Keratinocyte (primary cell): ENCODE results near the gene VPS26A. TPM values are rescaled to one million over a fixed set of nuclear protein-coding genes. Genes with fewer than 3 reads are reported as not detected.

Source experiments
- DNase-seq: peaks from one replicate; pipeline ENCODE4 v3.0.0-alpha.2; 2011; ENCODE audit warnings: low read depth, missing footprints, low spot score
- FAIRE-seq: peaks from 2 replicates; lab custom pipeline; 2011; peaks lifted over from hg19 to GRCh38; lab: Jason Lieb, UNC
- H2AFZ ChIP-seq: 2 replicates; pipeline ENCODE4 v1.6.0; 2012; ENCODE audit warnings: low read length, control low read depth, inconsistent platforms; ENCODE audit not compliant: control insufficient read depth
- H3K27ac ChIP-seq: 2 replicates; pipeline ENCODE4 v1.5.1; 2011; ENCODE audit warnings: low read length; ENCODE audit not compliant: control insufficient read depth, insufficient read depth
- H3K27me3 ChIP-seq: 3 replicates; pipeline ENCODE4 v1.6.0; 2011; ENCODE audit warnings: low read length; ENCODE audit not compliant: control insufficient read depth, insufficient read depth; ENCODE audit errors: extremely low read depth
- H3K36me3 ChIP-seq, 2 experiments: 2 replicates in 1 of 2; 3 replicates in 1 of 2; pipeline ENCODE4 v1.5.1; 2011; ENCODE audit warnings: low read length in 2 of 2, mild to moderate bottlenecking in 1 of 2; ENCODE audit not compliant: control insufficient read depth in 2 of 2, insufficient read depth in 2 of 2; ENCODE audit errors: extremely low read depth in 1 of 2
- H3K4me1 ChIP-seq: 3 replicates; pipeline ENCODE4 v1.5.1; 2011; ENCODE audit warnings: low read length; ENCODE audit not compliant: control insufficient read depth, insufficient read depth; ENCODE audit errors: extremely low read depth
- H3K4me2 ChIP-seq: 3 replicates; pipeline ENCODE4 v1.6.0; 2011; ENCODE audit warnings: low read depth, low read length; ENCODE audit not compliant: control insufficient read depth, insufficient read depth; ENCODE audit errors: extremely low read depth
- H3K4me3 ChIP-seq, 3 experiments: fragments of 200-600 bp in 1 of 3; sonication (generic) in 1 of 3; 2 replicates in 2 of 3; 3 replicates in 1 of 3; pipeline ENCODE4 v1.5.1; 2011 to 2016; ENCODE audit warnings: low read length in 3 of 3, mild to moderate bottlenecking in 3 of 3, control low read depth in 2 of 3, inconsistent platforms in 1 of 3, low read depth in 1 of 3, mixed read lengths in 1 of 3, mixed run types in 1 of 3, moderate library complexity in 1 of 3; ENCODE audit not compliant: control insufficient read depth in 2 of 3, insufficient read depth in 2 of 3; ENCODE audit errors: extremely low read depth in 1 of 3
- H3K79me2 ChIP-seq: 2 replicates; pipeline ENCODE4 v1.6.0; 2012; ENCODE audit warnings: low read length; ENCODE audit not compliant: control insufficient read depth, insufficient read depth
- H3K9ac ChIP-seq: 3 replicates; pipeline ENCODE4 v1.6.0; 2011; ENCODE audit warnings: low read length; ENCODE audit not compliant: control insufficient read depth, insufficient read depth; ENCODE audit errors: extremely low read depth
- H3K9me1 ChIP-seq: 3 replicates; pipeline ENCODE4 v1.6.0; 2011; ENCODE audit warnings: low read length; ENCODE audit not compliant: control insufficient read depth, insufficient read depth; ENCODE audit errors: extremely low read depth
- H3K9me3 ChIP-seq: 2 replicates; pipeline ENCODE4 v1.5.1; 2012; ENCODE audit warnings: low read depth, low read length; ENCODE audit not compliant: control insufficient read depth
- H4K20me1 ChIP-seq: 3 replicates; pipeline ENCODE4 v1.6.0; 2011; ENCODE audit warnings: low read length; ENCODE audit not compliant: control insufficient read depth, insufficient read depth; ENCODE audit errors: extremely low read depth
- CTCF ChIP-seq, 3 experiments: IDR thresholded peaks in 1 of 3; conservative IDR thresholded peaks in 1 of 3; optimal IDR thresholded peaks in 1 of 3; 2 replicates in 2 of 3; 3 replicates in 1 of 3; pipeline versions ENCODE3 to v1.5.1; 2011; ENCODE audit warnings: low read length in 3 of 3, mild to moderate bottlenecking in 3 of 3, moderate library complexity in 2 of 3, control low read depth in 1 of 3, inconsistent platforms in 1 of 3; ENCODE audit not compliant: insufficient read depth in 2 of 3; ENCODE audit errors: extremely low read depth in 1 of 3
- EZH2 ChIP-seq: IDR thresholded peaks from one replicate; pipeline ENCODE4 v1.6.1; 2012; ENCODE audit warnings: inconsistent platforms, mild to moderate bottlenecking, low read length, moderate library complexity
- dilution Hi-C: fragments of 300-500 bp; cut with MboI; formaldehyde crosslinking; loops from one replicate; pipeline ENCODE4 v1.7.0; 2020; ENCODE audit warnings: low sequenced_read_pairs; ENCODE audit not compliant: extremely low pct_ligation_motif_present
- polyA plus RNA-seq, 5 experiments: library from polyadenylated mRNA; depleted of rRNA in 3 of 5; stranded (reverse) in 3 of 5; stranded (forward) in 1 of 5; unstranded in 1 of 5; fragments of >200 nt; gene quantifications; 1 replicate in 1 of 5; 2 replicates in 3 of 5; 3 replicates in 1 of 5; pipeline versions ENCODE4 v1.2.1 to v1.2.3, GENCODE V29; 2011 to 2012; ENCODE audit warnings: missing spikeins in 2 of 5, low read depth in 1 of 5, low replicate concordance in 1 of 5

The VPS26A gene
- polyA plus RNA-seq, 1 donor (not counting 4 experiments of a cell fraction or from before 2014, with no cell fraction given), result 64.3 TPM

GRCh38 chr10:69142983-69143382 is 19.0 kb downstream of the VPS26A start:
- H2AFZ ChIP-seq, result no peak overlapping the region
- DNase-seq, result no peak
- H3K9me3 ChIP-seq, result no peaks in the 10 kb centered on the region
- no peak overlapping the region for H3K4me2 ChIP-seq
- FAIRE-seq, result no peak
- H3K27ac ChIP-seq, result no peak overlapping the region
- no peaks in the 10 kb centered on the region for H3K27me3 ChIP-seq
- peaks cover 3% of the 10 kb centered on the region for H3K4me1 ChIP-seq
- H3K36me3 ChIP-seq, result peaks cover 0 to 3% of the 10 kb centered on the region in 2 experiments
- no peak overlapping the region for H3K9ac ChIP-seq
- dilution Hi-C loops, result no loop called here
- H4K20me1 ChIP-seq, result peaks cover 6% of the 10 kb centered on the region
- no peaks in the 10 kb centered on the region for H3K9me1 ChIP-seq
- no peak for TF ChIP-seq EZH2
- no peak for TF ChIP-seq CTCF (optimal IDR thresholded peaks at IDR 0.05 in 1 of 3, IDR thresholded peaks at IDR 0.05 in 1 of 3, conservative IDR thresholded peaks at IDR 0.05 in 1 of 3; ENCODE audit: extremely low read depth in 1 of 3, insufficient read depth in 2 of 3, low read length in 3 of 3)
- peaks cover 69% of the 10 kb centered on the region for H3K79me2 ChIP-seq
- no peak overlapping the region for H3K4me3 ChIP-seq

GRCh38 chr10:69145329-69145728 is 21.4 kb downstream of the VPS26A start:
- H3K9me3 ChIP-seq, result no peaks in the 10 kb centered on the region
- H3K27me3 ChIP-seq, result no peaks in the 10 kb centered on the region
- H3K4me2 ChIP-seq, result no peak overlapping the region
- TF ChIP-seq EZH2 (no peak), CTCF (optimal IDR thresholded peaks at IDR 0.05 in 1 of 3, IDR thresholded peaks at IDR 0.05 in 1 of 3, conservative IDR thresholded peaks at IDR 0.05 in 1 of 3; ENCODE audit: extremely low read depth in 1 of 3, insufficient read depth in 2 of 3, low read length in 3 of 3) (no peak)
- DNase-seq (no peak), FAIRE-seq (no peak)
- no peak overlapping the region for H2AFZ ChIP-seq
- no peak overlapping the region for H3K27ac ChIP-seq
- H3K79me2 ChIP-seq, result peaks cover 63% of the 10 kb centered on the region
- H3K9me1 ChIP-seq, result no peaks in the 10 kb centered on the region
- dilution Hi-C loops, result no loop called here
- peaks cover 0 to 3% of the 10 kb centered on the region in 2 experiments for H3K36me3 ChIP-seq
- H4K20me1 ChIP-seq, result peaks cover 4% of the 10 kb centered on the region
- H3K4me1 ChIP-seq, result peaks cover 3% of the 10 kb centered on the region
- no peak overlapping the region for H3K4me3 ChIP-seq
- no peak overlapping the region for H3K9ac ChIP-seq
